Mesenteric fat pad (tissue), 1 donor: Measurements from ENCODE around the gene PIAS2. TPM values are rescaled to one million over a fixed set of nuclear protein-coding genes. Genes with fewer than 3 reads are reported as not detected.
"Not testable (repeated sequence)": the region's sequence is repeated elsewhere in the genome, so short reads cannot be mapped to it uniquely, and the experiment has no call there.

ENCODE experiments used
- DNase-seq: peaks from one replicate; pipeline ENCODE4 v3.0.0-alpha.2; 2020; ENCODE audit warnings: low spot score
- total RNA-seq: library from RNA; stranded (reverse); fragmentation: NEBNext Ultra II Directional; extraction: Animal tissue kit (Norgen Biotek cat#: 25700); gene quantifications from one replicate; pipeline ENCODE4 v1.2.1, GENCODE V29; 2021
- donor health status: DM: yes; HTN: yes; CAD: no.

PIAS2 gene
- total RNA-seq, 1 donor from 2014 or later: 41.3 TPM

DNA sequence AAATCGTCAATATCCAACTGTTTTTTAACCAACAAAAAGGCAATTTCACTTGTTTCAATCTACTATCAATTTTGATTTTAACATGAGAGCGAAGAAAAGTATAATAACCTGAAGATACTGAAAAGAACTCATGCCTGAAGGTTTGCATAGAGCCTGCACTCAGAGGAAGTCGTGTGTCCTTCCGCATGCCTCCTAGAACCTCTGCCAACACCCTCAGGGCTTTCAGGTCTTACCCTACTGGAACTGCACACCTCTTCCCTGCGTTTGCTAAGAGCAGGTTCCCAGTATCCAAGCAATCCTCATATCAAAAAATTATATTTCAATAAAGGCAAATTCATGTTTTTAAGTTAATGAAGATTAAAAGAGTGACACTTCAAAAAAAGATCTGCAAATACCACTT, 74.7 kb downstream of the PIAS2 start:
- DNase-seq: no peak

DNA sequence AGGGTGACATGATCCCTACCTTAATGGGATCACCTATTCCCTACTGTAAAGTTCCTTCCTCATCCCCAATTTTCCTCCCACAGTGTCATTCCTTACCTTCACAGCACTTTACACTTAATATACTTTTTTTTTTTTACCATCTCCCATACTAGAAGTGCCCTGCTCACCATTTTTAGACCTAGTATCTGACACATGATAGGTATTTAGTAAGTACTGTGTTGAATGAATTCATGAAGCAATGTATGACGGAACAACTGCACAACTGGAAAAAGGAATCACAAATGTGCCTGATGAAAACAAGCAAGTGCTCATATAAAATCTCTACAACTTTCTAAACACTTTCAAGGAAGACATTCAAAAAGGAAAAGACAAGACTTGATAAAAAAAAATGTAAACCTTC, 83.4 kb downstream of the PIAS2 start:
- no peak for DNase-seq

DNA sequence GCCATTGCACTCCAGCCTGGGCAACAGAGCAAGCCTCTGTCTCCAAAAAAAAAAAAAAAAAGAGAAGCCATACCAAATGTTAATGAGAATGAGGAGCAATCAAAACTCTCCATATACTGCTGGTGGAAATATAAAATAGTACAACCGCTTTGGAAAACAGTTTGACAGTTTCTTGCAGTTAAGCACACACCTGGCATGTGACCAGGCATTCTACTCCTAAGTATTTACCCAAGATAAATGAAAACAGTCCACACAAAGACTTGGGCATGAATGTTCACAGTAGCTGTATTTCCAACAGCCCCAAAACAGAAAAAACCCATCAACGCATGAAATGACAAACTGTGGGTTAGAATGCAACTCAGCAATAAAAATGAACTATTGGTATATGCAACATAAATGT, 84.5 kb downstream of the PIAS2 start:
- DNase-seq: no peak

DNA sequence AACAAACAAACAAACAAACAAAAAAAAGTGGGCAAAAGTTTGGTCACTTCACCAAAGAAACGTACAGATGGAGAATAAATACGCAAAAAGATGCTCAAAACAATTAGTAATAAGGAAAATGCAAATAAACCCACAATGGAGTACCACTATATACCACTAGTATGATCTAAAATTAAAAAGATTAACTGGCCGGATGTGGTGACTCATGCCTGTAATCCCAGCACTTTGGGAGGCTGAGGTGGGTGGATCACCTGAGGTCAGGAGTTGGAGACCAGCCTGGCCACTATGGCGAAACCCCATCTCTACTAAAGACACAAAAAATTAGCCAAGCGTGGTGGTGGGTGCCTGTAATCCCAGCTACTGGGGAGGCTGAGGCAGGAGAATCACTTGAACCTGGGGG, 84.9 kb downstream of the PIAS2 start:
- not testable (repeated sequence) for DNase-seq

DNA sequence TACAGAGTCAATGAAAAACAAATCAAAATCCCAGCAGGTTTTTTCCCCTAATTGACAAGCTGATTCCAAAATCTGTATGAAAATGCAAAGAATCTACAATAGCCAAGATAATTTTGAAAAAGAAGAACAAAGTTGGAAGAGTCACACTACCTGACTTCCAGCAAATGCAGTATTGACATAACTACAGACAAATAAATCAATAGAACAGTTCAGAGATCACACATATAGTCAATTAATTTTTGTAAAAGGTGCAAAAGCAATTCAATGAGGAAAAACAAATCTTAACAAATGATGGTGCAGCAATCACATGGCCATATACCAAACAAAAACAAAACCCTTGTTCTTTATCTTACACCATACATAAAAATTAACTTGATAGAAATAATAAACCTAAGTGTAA, 85.9 kb downstream of the PIAS2 start:
- no peak for DNase-seq

DNA sequence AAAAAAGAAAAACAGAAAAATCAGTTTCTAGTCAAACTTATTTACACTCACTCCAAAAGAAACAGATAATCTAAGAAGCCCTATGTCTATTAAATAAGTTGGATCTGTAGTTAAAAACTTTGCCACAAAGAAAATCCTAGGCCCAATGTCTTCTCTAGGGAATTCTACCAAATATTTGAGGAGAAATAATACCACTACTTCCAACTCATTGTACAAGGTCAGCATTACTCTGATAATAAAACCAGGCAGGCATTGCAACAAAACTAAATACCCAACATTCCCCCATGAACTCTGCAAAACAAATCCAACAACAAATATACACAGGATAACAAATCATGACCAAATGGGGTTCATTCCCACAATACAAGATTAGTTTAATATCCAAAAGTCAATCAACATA, 86.7 kb downstream of the PIAS2 start:
- no peak for DNase-seq

DNA sequence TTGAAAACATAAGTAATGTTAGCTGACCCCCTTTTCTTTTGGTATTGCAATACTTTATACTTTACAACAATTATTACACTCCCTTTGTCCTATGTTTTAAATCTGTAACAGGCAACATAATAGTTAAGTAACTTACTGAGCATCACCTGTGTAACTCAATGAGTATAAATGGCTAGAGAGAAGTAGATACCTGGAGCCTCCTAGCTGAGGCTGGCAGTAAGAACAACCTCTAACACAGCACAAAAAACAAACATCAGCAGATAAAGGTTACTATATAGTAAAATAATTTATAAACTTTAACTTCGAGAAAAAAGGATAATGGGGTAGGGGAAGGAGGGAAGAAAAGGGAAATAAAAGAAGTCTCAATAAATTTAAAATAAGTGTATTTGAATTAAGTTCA, 87.4 kb downstream of the PIAS2 start:
- no peak for DNase-seq

DNA sequence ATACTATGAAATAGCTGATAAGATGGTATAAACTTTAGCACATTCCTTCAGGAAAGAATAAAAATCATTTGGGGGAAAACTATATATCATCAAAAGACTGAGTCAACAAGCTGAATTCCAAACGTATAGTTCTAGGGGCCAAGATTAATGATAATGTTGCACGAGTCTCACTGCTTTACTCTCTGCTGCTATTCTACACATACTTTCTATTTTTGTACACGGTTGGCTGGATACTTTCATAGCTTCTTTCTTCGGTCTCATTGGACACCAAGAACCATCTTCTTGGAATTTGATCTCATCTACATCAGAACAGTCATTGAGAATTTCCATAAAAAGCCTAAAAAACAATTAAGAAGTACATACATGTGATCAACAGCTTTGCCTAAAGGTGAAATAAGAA, 87.8 kb downstream of the PIAS2 start:
- no peak for DNase-seq

DNA sequence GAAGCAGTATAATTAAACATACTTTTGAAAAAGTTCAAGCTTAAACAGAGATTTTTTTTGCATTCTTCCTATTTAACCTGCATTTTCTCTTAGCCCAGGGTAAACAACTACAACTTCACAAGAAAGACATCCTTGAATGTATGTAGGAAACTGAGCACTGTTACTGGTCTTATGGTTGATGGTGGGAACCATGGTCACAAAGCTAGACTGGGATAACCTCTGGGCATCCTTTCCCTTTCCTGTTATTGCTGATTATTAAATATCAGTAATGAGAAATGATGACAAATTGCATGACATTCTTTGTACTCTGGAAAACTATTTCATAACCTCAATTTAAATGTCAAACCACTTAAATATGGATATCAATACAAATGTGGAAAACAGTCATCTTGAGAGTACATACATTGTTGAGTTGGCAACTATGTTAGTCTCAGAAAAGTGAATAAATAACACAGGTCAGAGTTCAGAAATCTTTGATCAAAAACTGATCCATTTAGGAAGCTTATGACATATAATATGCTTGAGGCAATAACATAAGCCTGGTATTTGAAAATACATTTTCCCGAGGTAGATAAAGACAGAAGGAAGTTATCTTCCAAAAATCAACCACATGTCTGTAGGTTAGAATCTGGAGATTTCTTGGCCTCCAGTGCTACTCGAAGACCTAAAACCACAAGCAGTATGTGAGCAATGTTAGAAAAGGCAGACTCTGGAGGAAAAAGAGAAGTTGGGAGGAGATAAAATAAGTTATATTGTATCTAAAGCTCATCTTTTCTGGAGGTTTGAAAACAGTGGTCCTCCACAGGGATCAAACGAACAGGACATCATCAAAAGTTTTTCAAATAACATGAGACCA, 95.2 kb downstream of the PIAS2 start:
- DNase-seq: no peak

DNA sequence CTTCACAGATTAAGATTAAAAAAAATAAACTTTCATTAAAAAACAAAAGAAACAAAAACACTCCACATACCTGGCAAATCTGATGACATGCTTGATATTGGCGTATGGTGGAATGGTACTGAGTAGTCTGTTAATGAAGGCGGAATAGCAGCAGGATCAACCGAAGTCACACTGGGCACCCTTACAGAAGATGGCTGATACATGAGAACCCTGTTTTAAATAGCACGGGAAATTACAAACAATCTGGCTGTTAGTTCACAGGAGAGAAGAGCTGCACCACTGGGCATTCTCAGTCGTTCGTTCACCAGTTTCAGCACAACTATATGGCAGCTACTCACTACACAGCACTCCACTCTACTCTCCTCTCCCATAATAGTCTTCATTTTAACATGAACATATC, 96.4 kb downstream of the PIAS2 start:
- DNase-seq: no peak

DNA sequence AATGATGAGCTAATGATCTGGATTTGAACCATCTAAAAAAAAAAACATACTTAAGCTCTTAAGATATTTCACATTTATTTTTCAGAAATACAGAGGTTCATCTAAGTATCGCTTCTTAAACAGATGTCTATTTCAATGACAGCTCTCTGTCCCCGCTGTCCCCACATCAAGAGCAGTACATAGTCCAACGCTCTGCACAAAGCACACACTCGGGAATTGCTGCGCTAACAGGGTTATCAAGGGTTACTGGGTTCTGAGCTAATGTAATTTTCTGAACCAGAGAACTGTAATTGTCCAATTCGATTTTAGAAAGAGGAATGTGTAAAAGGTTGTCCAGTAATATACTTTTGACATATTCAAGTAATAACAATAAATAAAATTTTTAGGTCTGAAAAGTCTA, 101.6 kb downstream of the PIAS2 start:
- DNase-seq: no peak

DNA sequence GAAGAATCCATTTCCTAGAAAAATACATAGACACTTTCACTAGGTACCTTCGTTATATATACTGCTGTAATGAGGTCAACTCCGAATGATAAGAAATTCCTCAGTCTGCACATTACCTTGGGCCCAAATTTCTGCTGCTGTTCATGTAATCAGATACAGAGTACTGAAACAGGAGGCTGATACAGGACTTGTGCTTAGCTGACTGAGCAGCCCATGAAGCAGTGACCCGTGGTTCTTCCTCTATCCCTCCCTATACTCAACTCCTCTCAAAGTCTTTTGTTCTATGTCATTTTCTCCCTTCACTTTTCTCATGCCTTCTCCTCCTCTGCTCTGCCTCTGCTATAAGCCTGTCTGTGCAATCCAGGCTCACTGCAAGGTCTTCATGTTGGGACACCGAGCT, 102.9 kb downstream of the PIAS2 start:
- no peak for DNase-seq

DNA sequence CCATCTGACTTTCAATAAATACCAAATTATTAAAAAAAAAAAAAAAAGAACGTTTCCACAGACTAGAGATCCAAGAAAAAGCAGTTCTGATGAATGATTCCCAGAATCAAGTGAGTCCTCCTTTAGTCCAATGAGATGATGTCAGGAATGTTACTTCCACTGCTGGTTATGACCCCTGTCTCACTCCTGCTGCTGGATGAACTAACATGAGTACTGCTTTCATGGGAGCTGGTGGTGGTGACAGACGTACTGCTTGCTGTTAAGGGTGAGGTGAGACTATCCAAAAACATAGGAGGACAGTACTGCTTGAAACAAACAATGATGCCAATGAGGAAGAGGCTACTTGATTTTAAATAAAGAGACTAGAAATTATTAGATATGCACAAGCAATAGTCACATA, 105.0 kb downstream of the PIAS2 start:
- no peak for DNase-seq

DNA sequence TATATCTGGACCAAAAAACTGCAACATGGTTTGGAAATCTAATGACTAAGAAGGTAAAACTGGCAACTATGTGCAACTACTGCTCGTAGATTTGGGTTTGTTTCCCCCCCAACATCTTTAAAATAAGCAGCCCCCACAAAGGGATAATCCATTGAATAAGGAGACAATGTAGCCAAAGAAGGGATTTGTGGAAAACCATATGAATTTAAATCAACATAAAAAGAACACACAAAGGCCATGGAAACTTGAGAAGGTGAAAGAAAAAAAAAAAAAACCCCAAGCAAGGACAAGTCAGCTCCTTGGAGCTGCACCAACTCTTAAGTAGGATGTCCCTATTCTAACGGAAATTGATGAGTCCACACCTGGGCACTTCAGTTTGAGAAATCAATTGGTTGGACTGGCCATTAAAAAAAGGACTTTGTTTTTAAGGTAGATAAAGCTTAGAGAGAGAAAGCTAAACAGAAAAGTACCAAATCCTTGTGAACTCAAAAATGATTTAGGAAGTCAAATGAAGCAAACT, 106.8 kb downstream of the PIAS2 start:
- DNase-seq: no peak

DNA sequence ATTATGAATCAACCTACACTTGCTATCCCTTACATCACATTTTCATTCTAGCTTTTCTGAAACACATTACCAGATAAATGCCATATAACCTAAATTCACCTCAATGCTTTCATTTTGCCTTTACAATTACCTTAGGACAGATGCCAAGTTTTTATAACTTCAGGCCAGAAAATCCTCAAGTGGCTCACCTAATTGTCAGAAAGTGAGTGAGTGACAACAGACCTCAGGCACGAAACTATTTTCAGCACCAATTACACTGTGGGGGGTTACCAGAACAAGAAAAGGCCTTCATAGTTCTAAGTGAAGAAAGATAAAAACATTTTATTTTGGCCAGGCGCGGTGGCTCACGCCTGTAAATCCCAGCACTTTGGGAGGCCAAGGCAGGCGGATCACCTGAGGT, 108.2 kb downstream of the PIAS2 start:
- DNase-seq: no peak

DNA sequence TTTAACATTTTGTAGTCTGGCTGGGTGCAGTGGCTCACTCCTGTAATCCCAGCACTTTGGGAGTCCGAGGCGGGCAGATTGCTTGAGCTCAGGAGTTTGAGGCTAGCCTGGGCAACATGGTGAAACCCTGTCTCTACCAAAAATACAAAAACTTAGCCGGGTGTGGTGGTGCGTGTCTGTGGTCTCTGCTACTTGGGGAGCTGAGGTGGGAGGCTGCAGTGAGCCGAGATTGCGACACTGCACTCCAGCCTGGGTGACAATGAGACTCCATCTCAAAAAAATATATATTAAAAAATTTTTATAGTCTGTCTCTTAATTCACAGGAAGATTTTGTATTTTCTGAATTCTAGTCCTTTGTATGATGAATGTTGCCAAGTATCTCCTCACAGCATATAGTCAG, 121.4 kb downstream of the PIAS2 start:
- DNase-seq: not testable (repeated sequence)

DNA sequence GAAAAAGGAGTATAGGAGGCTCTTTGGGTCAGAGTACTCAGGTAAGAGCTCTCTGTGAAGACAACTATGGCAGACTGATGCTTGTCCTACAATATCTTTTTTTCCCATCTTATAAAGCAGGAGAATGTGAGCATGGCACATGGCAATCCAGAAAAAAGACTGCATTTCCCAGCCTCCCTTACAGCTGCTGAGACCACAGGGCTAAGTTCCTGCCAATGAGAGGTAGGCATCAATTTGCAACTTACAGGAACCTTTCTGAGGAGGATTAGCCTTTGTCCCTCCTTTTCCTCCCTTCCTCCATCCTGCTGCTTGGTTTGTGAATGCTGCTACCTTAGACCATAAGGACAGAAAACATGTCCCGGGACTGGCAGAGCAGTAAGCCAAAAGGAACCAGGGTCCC, 122.7 kb downstream of the PIAS2 start:
- DNase-seq: no peak

DNA sequence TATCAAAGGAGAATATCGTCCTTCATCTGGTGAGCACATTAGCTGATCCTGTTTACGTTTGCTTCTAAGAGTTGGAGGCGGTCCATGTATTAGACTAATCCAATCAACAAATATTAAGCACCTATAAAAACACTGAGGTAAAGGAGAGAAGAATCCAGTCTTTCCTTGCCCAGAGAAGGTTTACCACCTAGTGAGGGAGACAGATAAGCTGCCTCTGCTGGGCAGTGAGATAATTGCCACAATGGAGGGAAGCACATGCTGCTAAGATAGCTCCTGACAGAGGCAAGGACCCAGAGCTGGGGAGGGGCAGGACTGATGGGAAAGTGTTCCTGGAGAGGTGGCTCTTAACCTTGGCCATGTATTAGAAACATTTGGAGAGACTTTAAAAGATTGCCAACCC, 123.7 kb downstream of the PIAS2 start:
- no peak for DNase-seq

DNA sequence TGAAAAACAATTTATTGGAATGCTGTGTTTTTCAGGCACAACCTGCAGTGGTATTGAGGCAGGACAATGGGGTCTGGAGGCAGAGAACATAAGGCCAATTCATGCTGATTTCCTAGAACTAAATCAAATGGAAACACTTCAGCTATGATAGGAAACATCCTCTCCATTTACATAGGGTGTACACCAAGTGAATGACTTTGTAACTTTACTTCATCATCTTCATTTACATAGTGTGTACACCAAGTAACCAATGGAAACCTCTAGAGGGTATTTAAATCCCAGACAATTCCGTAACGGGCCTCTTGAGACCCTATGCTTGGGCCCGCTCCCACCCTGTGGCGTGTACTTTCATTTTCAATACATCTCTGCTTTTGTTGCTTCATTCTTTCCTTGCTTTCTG, 128.2 kb downstream of the PIAS2 start:
- no peak for DNase-seq

DNA sequence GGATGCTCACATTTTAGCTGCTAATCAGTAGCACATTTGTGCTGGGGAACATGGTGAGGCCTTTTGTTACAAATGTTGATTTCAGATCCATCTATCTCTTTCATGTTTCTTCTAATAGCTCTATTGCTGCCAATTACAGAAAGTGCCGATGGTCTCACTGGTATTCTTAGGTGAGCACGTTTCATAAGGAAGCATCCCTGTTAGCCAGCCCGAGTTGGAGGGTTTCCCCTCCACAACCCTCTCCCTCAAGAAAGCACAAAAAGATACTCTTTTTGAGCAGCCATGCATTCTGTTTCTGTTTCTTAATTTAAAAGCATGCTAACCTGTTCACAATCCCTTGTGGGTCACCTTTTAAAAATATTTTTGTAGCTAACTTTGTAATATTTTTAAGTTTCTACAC, 129.6 kb downstream of the PIAS2 start:
- DNase-seq: no peak

DNA sequence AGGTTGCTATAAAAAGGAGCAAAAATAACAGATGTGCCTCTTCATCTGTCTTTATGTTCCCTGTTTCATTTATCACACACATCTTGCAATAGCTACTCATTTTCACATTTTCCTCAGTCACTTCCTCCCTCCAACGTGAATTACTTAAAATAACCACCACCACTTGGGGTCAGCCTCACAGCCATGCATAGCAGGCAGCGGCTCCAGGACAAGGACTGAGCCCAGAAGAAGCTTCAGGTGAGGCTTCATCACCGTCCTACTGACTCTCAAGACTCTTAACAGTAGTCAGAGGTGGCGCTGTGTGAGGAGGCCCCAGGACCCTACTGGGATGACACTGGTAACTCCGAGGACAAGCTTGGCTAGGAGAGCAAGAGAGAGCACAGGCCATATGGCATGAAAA, 144.9 kb downstream of the PIAS2 start:
- no peak for DNase-seq

DNA sequence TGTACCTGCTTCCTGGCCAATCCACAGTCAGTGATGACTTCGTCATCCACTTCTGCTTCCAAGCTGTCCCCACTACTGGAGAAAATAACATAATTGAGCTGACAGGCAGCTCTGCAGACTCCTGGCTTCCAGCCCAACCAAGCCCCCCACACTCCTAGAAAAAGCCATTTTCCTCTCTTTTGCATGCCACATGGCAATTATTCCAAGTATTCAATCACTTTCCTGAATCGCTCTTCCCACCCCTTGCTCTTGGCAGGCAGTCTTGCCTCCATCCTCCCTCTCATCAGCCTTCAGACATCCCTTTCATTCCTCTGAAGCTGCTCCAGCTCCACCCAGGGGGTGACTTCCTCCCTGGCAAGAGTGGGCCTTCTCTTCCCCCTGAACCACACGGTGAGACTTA, 146.2 kb downstream of the PIAS2 start:
- no peak for DNase-seq

DNA sequence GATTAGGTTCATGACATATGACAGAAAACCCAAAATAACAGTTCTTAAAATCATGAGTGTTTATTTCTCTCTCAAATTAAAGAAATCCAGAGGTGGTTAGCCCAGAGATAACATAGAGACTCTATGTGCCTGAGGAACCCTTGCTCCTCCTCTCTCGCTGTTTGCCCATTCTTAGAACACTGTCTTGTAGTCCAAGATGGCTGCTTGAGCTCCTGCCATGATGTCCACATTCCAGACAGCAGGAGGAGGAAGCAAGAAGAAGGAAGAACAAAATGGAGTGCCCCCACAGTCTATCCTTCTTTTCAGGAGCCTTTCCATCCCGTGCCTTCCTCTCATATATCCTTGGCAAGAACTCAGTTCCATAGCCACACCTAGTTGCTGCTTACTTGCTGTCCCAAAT, 146.6 kb downstream of the PIAS2 start:
- no peak for DNase-seq
